Measurements from ENCODE around the gene MEGF11. TPM values are rescaled to one million over a fixed set of nuclear protein-coding genes. Genes with fewer than 3 reads are reported as not detected.

MEGF11 gene
- total RNA-seq, 3 donors from 2014 or later (not counting 1 experiment from before 2014, with no cell fraction given), result not detected

DNA sequence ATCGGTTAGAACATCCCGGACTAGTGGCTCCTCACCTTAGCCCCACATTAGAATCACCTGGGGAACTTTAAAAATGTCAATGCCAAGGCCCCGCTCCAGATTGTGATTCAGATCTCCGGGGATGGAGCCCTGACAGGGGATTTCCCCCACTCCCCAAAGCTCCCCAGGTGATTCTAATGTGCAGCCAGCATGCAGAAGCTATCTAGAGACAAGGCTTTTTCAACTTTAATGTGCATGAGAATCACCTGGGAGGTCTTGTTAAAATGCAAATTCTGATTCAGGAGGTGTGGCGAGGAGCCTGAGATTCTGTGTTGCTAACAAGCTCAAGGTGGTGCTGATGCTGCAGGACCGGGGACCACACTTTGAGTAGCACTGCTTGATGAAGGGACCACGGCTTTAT lies 227.6 kb downstream of the MEGF11 start:
- intact Hi-C loops (cut with micrococcal nuclease), result no loop called here
- Histone ChIP-seq H3K4me1 (ENCODE audit: control insufficient read depth, insufficient read depth, low read length) (no peaks in the 10 kb centered on the region), H3K9me3 (ENCODE audit: control insufficient read depth, insufficient read depth, low read length) (no peaks in the 10 kb centered on the region), H3K27ac (ENCODE audit: low read length) (no peak overlapping the region), H3K4me3 (ENCODE audit: low read length) (no peak overlapping the region), H3K27me3 (ENCODE audit: control insufficient read depth, insufficient read depth, low read length) (peaks cover 2% of the 10 kb centered on the region), H3K36me3 (ENCODE audit: control insufficient read depth, insufficient read depth, low read length) (no peaks in the 10 kb centered on the region)
- no peaks in the 10 kb centered on the region for H3K9me3 Mint-ChIP-seq
- DNase-seq, result no peak
- H3K36me3 Mint-ChIP-seq, result no peaks in the 10 kb centered on the region
- no peak overlapping the region for H3K27ac Mint-ChIP-seq
- no peaks in the 10 kb centered on the region for H3K4me1 Mint-ChIP-seq
- H3K4me3 Mint-ChIP-seq, result no peak overlapping the region
- peaks cover 14 to 15% of the 10 kb centered on the region in 2 donors for H3K27me3 Mint-ChIP-seq (ENCODE audit: low read depth in 2 of 2)
- 56% methylated on average over 7 of the region's 7 CpGs for WGBS (ENCODE audit: insufficient coverage)
- ATAC-seq, result no peak
- TF ChIP-seq, protein P1, sequence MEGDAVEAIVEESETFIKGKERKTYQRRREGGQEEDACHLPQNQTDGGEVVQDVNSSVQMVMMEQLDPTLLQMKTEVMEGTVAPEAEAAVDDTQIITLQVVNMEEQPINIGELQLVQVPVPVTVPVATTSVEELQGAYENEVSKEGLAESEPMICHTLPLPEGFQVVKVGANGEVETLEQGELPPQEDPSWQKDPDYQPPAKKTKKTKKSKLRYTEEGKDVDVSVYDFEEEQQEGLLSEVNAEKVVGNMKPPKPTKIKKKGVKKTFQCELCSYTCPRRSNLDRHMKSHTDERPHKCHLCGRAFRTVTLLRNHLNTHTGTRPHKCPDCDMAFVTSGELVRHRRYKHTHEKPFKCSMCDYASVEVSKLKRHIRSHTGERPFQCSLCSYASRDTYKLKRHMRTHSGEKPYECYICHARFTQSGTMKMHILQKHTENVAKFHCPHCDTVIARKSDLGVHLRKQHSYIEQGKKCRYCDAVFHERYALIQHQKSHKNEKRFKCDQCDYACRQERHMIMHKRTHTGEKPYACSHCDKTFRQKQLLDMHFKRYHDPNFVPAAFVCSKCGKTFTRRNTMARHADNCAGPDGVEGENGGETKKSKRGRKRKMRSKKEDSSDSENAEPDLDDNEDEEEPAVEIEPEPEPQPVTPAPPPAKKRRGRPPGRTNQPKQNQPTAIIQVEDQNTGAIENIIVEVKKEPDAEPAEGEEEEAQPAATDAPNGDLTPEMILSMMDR (IDR thresholded peaks at IDR 0.05), result no peak

DNA sequence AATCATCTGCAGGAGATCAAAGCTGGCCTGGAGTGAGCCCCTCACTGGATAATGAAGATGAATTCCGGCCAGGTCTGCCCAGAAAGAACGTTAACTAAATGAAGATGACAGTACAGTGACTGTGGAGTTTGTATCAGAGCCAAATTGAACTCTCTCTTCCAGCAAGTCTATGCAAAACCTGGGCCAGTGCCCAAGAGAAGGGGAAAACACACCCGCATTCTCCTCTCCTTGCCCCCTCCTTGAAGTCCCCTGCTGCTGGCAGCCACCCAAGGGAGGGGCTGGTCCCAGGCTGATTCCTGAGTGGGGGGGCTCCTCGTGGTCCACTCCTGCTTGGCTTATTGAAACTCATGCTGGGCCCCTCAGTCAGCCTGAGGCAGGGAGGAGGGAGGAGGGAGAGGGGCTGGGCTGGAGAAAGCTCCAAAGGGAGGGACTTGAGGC lies 228.5 kb downstream of the MEGF11 start:
- Histone ChIP-seq H3K27me3 (ENCODE audit: control insufficient read depth, insufficient read depth, low read length) (peaks cover 2% of the 10 kb centered on the region), H3K4me3 (ENCODE audit: low read length) (no peak overlapping the region), H3K9me3 (ENCODE audit: control insufficient read depth, insufficient read depth, low read length) (no peaks in the 10 kb centered on the region), H3K27ac (ENCODE audit: low read length) (no peak overlapping the region), H3K36me3 (ENCODE audit: control insufficient read depth, insufficient read depth, low read length) (no peaks in the 10 kb centered on the region), H3K4me1 (ENCODE audit: control insufficient read depth, insufficient read depth, low read length) (no peaks in the 10 kb centered on the region)
- no peak overlapping the region for H3K27ac Mint-ChIP-seq
- no peaks in the 10 kb centered on the region for H3K36me3 Mint-ChIP-seq
- DNase-seq (no peak), ATAC-seq (no peak)
- H3K4me1 Mint-ChIP-seq, result no peaks in the 10 kb centered on the region
- intact Hi-C loops (cut with micrococcal nuclease), result no loop called here
- H3K9me3 Mint-ChIP-seq, result no peaks in the 10 kb centered on the region
- TF ChIP-seq, protein P1 (IDR thresholded peaks at IDR 0.05), result no peak
- no peak overlapping the region for H3K4me3 Mint-ChIP-seq
- peaks cover 12 to 16% of the 10 kb centered on the region in 2 donors for H3K27me3 Mint-ChIP-seq (ENCODE audit: low read depth in 2 of 2)
- WGBS (ENCODE audit: insufficient coverage), result 36% methylated on average over 4 of the region's 4 CpGs

DNA sequence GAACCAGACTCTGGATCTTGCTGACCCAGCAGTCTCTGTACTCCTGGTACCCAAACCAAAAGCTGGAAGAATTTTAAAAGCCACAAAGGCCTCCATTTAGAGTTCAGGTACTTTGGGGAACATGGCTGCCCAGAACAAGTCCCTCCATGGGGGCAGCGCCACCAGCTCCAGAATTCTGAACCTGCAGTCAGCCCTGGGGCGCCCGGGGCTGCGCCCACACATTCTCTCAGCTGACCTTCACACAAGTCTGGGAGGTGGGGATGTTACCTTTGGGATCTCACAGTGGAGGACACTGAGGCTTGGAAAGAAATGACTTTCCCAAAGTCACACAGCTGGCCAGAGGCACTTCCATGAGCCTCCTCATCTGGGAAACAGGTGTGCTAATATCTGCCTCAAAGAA lies 229.4 kb downstream of the MEGF11 start:
- Histone ChIP-seq H3K9me3 (ENCODE audit: control insufficient read depth, insufficient read depth, low read length) (no peaks in the 10 kb centered on the region), H3K4me1 (ENCODE audit: control insufficient read depth, insufficient read depth, low read length) (no peaks in the 10 kb centered on the region), H3K36me3 (ENCODE audit: control insufficient read depth, insufficient read depth, low read length) (no peaks in the 10 kb centered on the region), H3K27me3 (ENCODE audit: control insufficient read depth, insufficient read depth, low read length) (peaks cover 2% of the 10 kb centered on the region), H3K27ac (ENCODE audit: low read length) (no peak overlapping the region), H3K4me3 (ENCODE audit: low read length) (no peak overlapping the region)
- H3K9me3 Mint-ChIP-seq, result no peaks in the 10 kb centered on the region
- peaks cover 8 to 11% of the 10 kb centered on the region in 2 donors for H3K27me3 Mint-ChIP-seq (ENCODE audit: low read depth in 2 of 2)
- H3K4me3 Mint-ChIP-seq, result no peak overlapping the region
- H3K4me1 Mint-ChIP-seq, result no peaks in the 10 kb centered on the region
- intact Hi-C loops (cut with micrococcal nuclease), result no loop called here
- ATAC-seq, result no peak
- no peaks in the 10 kb centered on the region for H3K36me3 Mint-ChIP-seq
- no peak overlapping the region for H3K27ac Mint-ChIP-seq
- no peak for DNase-seq
- 90% methylated on average over 4 of the region's 4 CpGs for WGBS (ENCODE audit: insufficient coverage)
- TF ChIP-seq, protein P1 (IDR thresholded peaks at IDR 0.05), result no peak

DNA sequence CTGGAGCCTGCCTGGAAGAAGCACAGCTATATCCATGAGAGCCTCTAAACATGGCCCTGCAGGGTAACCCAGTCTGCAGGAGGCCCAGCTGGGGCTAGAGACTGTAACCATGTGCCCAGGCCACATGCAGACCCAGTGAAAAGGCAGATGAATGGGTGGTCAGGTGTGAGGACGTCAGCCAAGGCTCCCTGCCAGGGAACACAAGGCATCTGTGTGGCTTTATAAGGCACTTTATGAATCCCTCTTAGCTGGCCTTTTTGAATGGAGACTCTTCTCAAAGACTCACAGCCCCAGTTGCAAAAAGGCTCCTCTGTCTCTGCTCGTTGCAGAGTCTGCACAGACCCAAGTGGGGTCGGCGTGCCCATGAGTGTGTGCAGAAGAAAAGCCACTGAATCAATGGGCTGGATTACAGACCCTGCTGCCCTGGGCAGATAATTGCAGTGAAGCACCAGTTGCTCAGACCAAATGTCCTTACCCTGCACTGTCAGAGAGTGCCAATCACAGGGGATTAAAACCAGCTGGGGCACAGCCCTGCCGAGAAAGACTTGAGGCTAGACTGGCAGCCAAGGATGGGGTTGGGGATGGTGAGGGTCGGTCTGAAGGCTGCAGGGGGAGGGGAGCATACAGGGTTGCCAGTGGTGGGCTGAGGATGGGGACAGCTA lies 230.1 kb downstream of the MEGF11 start:
- ATAC-seq (no peak), DNase-seq (no peak)
- intact Hi-C loops (cut with micrococcal nuclease), result no loop called here
- H3K4me3 ChIP-seq (ENCODE audit: low read length), result no peak overlapping the region
- TF ChIP-seq, protein P1 (IDR thresholded peaks at IDR 0.05), result no peak
- H3K4me3 Mint-ChIP-seq, result no peak overlapping the region
- H3K27me3 Mint-ChIP-seq (ENCODE audit: low read depth in 2 of 2), result peaks cover 13 to 14% of the 10 kb centered on the region in 2 donors
- H3K4me1 Mint-ChIP-seq, result no peaks in the 10 kb centered on the region
- H3K27ac Mint-ChIP-seq, result no peak overlapping the region
- H3K4me1 ChIP-seq (ENCODE audit: control insufficient read depth, insufficient read depth, low read length), result no peaks in the 10 kb centered on the region
- H3K36me3 Mint-ChIP-seq, result no peaks in the 10 kb centered on the region
- H3K27ac ChIP-seq (ENCODE audit: low read length), result no peak overlapping the region
- WGBS (ENCODE audit: insufficient coverage), result 68% methylated on average over 6 of the region's 6 CpGs
- no peaks in the 10 kb centered on the region for H3K36me3 ChIP-seq (ENCODE audit: control insufficient read depth, insufficient read depth, low read length)
- H3K9me3 Mint-ChIP-seq, result no peaks in the 10 kb centered on the region
- H3K9me3 ChIP-seq (ENCODE audit: control insufficient read depth, insufficient read depth, low read length), result no peaks in the 10 kb centered on the region
- peaks cover 2% of the 10 kb centered on the region for H3K27me3 ChIP-seq (ENCODE audit: control insufficient read depth, insufficient read depth, low read length)
